ENCODE results near the gene ADAD2. TPM values are rescaled to one million over a fixed set of nuclear protein-coding genes. Genes with fewer than 3 reads are reported as not detected.

The ADAD2 gene
- total RNA-seq, 1 experiment from 2014 or later: not detected

DNA sequence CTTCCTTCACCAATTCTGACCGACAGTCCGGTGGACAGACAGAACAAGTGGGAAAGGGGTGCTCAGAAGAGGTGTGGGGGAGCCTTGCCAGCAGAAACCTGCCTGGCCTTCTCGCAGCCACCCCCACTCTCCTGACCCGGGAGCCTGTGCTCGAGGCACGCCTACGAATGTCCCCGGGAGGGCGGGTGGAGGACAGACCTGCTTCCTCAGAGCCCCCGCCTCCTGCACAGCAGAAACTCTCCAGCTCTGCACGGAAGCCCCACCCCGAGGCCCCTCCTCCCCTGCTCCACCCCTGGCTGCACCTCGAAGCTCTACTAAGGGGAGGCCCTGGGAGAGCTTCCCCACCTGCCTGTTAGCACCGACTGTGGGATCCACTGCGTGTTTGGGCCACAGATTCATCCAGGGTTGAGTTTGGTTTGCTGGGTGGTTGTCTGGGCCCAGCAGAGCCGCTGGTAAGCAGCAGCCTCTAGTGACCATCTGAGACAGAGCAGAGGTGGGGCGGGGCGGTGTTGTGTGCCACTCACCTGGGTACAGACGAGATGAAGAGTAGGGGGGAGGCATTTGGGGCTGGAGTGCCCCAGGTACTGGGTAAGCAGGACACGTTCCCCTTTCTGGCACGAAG, 10.3 kb upstream of the ADAD2 start:
- peaks cover 22% of the 10 kb centered on the region for H3K79me2 ChIP-seq (ENCODE audit: low read depth)
- ChIA-PET POLR2A (ENCODE audit: unreplicated experiment) (interaction anchor here (0.7 kb wide), 1 partner anchor 323 kb away, joined by 4 read pairs; no protein-coding TSS in a partner anchor), CTCF (no interaction called here)
- H4K20me1 ChIP-seq (ENCODE audit: insufficient read depth): peaks cover 3% of the 10 kb centered on the region; the same call in 1 of the 2 replicates
- H3K9me3 ChIP-seq (ENCODE audit: insufficient read depth, low read depth): no peaks in the 10 kb centered on the region
- H3K4me3 ChIP-seq: no peak overlapping the region
- no peak overlapping the region for H3K4me2 ChIP-seq
- no peaks in the 10 kb centered on the region for H3K27me3 ChIP-seq (ENCODE audit: insufficient read depth, low read depth)
- intact Hi-C loops (cut with micrococcal nuclease; ENCODE audit: unreplicated experiment): no loop called here
- no peak for DNase-seq
- BruUV-seq (replicated peaks): no TSS peak
- H2AFZ ChIP-seq: no peak overlapping the region
- peaks cover 35% of the 10 kb centered on the region for H3K4me1 ChIP-seq (replicated peaks; ENCODE audit: insufficient read depth)
- H3F3A ChIP-seq (ENCODE audit: insufficient read depth, low read depth): peaks cover 32% of the 10 kb centered on the region
- H3K36me3 ChIP-seq (ENCODE audit: low read depth): no peaks in the 10 kb centered on the region; the same call in 1 of the 2 replicates
- no peaks in the 10 kb centered on the region for H3K9me2 ChIP-seq (ENCODE audit: insufficient read depth)
- TF ChIP-seq EZH2 (IDR thresholded peaks at IDR 0.05; ENCODE audit: low read depth): no peak
- TF ChIP-seq, protein P1, sequence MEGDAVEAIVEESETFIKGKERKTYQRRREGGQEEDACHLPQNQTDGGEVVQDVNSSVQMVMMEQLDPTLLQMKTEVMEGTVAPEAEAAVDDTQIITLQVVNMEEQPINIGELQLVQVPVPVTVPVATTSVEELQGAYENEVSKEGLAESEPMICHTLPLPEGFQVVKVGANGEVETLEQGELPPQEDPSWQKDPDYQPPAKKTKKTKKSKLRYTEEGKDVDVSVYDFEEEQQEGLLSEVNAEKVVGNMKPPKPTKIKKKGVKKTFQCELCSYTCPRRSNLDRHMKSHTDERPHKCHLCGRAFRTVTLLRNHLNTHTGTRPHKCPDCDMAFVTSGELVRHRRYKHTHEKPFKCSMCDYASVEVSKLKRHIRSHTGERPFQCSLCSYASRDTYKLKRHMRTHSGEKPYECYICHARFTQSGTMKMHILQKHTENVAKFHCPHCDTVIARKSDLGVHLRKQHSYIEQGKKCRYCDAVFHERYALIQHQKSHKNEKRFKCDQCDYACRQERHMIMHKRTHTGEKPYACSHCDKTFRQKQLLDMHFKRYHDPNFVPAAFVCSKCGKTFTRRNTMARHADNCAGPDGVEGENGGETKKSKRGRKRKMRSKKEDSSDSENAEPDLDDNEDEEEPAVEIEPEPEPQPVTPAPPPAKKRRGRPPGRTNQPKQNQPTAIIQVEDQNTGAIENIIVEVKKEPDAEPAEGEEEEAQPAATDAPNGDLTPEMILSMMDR (conservative IDR thresholded peaks at IDR 0.05): no peak
- H3K27ac ChIP-seq: no peak overlapping the region

DNA sequence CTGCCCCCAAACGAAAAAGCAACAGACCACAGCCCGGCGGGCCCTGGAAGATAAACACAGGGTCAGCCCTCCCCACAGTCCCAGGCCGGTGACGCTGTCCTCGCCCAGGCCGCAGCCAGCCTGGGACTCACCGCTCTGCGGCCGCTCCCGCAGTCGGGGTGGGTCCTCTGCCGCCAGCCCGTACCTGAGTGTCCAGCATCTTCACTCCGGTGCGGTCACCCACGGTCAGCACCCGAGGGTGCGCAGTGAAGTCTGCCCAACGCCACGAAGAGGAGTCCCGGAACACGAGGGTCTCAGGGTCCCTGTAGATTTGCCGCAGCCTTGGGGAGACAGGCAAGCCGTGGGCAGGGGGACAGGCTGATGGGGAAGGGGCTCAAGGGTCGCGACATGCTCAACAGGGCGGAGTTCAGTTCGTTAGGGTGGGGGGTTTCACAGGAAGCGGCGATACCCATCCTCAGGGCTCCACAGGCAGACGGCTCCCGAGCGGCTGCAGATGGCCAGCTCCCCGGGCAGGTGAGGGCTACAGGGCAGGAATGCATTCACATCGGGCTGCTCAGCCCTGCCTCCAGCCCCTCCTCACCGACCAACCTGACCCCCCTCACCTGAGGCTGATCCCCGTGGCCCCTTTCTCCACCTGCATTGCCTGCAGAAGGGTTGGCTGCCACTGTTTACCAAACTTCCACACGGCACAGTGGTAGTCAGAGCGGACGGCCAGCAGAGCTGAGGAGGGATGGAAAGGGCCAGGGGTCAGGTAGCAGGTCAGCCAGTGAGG, 9.6 kb upstream of the ADAD2 start:
- Histone ChIP-seq H2AFZ (no peak overlapping the region), H3K9me2 (ENCODE audit: insufficient read depth) (no peaks in the 10 kb centered on the region), H3K9me3 (ENCODE audit: insufficient read depth, low read depth) (no peaks in the 10 kb centered on the region), H3K4me2 (no peak overlapping the region), H3K4me3 (no peak overlapping the region), H3F3A (ENCODE audit: insufficient read depth, low read depth) (peaks cover 27% of the 10 kb centered on the region), H3K4me1 (replicated peaks; ENCODE audit: insufficient read depth) (peaks cover 33% of the 10 kb centered on the region), H4K20me1 (ENCODE audit: insufficient read depth) (peaks cover 3% of the 10 kb centered on the region; the same call in 1 of the 2 replicates), H3K27ac (no peak overlapping the region), H3K79me2 (ENCODE audit: low read depth) (peaks cover 29% of the 10 kb centered on the region), H3K36me3 (ENCODE audit: low read depth) (no peaks in the 10 kb centered on the region; the same call in 1 of the 2 replicates), H3K27me3 (ENCODE audit: insufficient read depth, low read depth) (no peaks in the 10 kb centered on the region)
- ChIA-PET POLR2A (ENCODE audit: unreplicated experiment) (no interaction called here), CTCF (no interaction called here)
- intact Hi-C loops (cut with micrococcal nuclease; ENCODE audit: unreplicated experiment): no loop called here
- BruUV-seq (replicated peaks): no TSS peak
- DNase-seq: no peak
- no peak for TF ChIP-seq EZH2 (IDR thresholded peaks at IDR 0.05; ENCODE audit: low read depth)
- TF ChIP-seq, protein P1 (conservative IDR thresholded peaks at IDR 0.05): no peak

DNA sequence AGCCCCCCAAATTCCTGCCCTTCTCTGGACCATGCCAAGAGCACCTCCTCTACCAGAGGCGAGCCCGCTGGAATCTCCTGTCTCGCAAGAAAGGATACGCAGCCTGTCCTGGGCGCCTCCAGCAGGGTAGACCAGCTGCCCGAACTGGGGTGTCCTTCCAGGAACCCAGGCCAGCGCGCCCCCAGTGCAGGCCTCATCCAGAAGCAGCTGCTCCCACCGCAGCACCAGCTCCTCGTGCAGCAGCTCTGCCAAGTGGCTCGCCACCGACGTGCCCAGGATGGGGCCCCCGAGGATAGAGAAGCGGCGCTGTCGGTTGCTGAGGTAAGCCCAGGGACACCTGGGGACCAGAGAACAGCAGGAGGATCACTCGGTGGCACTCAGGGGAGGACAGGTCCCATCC, 8.9 kb upstream of the ADAD2 start:
- no peak overlapping the region for H3K4me3 ChIP-seq
- H3K27ac ChIP-seq: no peak overlapping the region
- H3K9me2 ChIP-seq (ENCODE audit: insufficient read depth): no peaks in the 10 kb centered on the region
- H3K4me1 ChIP-seq (replicated peaks; ENCODE audit: insufficient read depth): peaks cover 25% of the 10 kb centered on the region
- H3K36me3 ChIP-seq (ENCODE audit: low read depth): no peaks in the 10 kb centered on the region; the same call in 1 of the 2 replicates
- intact Hi-C loops (cut with micrococcal nuclease; ENCODE audit: unreplicated experiment): no loop called here
- DNase-seq: no peak
- H3K79me2 ChIP-seq (ENCODE audit: low read depth): peaks cover 34% of the 10 kb centered on the region
- H2AFZ ChIP-seq: no peak overlapping the region
- ChIA-PET POLR2A (ENCODE audit: unreplicated experiment) (no interaction called here), CTCF (no interaction called here)
- peaks cover 19% of the 10 kb centered on the region for H3F3A ChIP-seq (ENCODE audit: insufficient read depth, low read depth)
- TF ChIP-seq, protein P1 (conservative IDR thresholded peaks at IDR 0.05): no peak
- no peak for TF ChIP-seq EZH2 (IDR thresholded peaks at IDR 0.05; ENCODE audit: low read depth)
- no peaks in the 10 kb centered on the region for H3K9me3 ChIP-seq (ENCODE audit: insufficient read depth, low read depth)
- BruUV-seq (replicated peaks): no TSS peak
- no peak overlapping the region for H3K4me2 ChIP-seq
- no peaks in the 10 kb centered on the region for H3K27me3 ChIP-seq (ENCODE audit: insufficient read depth, low read depth)
- peaks cover 3% of the 10 kb centered on the region; the same call in 1 of the 2 replicates for H4K20me1 ChIP-seq (ENCODE audit: insufficient read depth)
